Measurements from ENCODE around the gene SNX1. TPM values are rescaled to one million over a fixed set of nuclear protein-coding genes. Genes with fewer than 3 reads are reported as not detected.

Gene SNX1
- polyA plus RNA-seq, 1 donor (not counting 4 experiments of a cell fraction or from before 2014, with no cell fraction given), result 90.2 TPM

GRCh38 chr15:64161688-64162477 is 66.1 kb downstream of the SNX1 start:
- Histone ChIP-seq H3K36me3 (ENCODE audit: control insufficient read depth in 2 of 2, extremely low read depth in 1 of 2, insufficient read depth in 2 of 2, low read length in 2 of 2) (peaks cover 26 to 43% of the 10 kb centered on the region in 2 experiments), H3K4me1 (ENCODE audit: control insufficient read depth, extremely low read depth, insufficient read depth, low read length) (peaks cover 25% of the 10 kb centered on the region), H3K4me3 (ENCODE audit: control insufficient read depth in 2 of 3, extremely low read depth in 1 of 3, insufficient read depth in 2 of 3, low read depth in 1 of 3, low read length in 3 of 3) (peak overlapping the region; percentile 76 to 99 (median 99)), H3K4me2 (ENCODE audit: control insufficient read depth, extremely low read depth, insufficient read depth, low read depth, low read length) (peak overlapping the region; percentile 100), H2AFZ (ENCODE audit: control insufficient read depth, low read length) (no peak overlapping the region), H3K79me2 (ENCODE audit: control insufficient read depth, insufficient read depth, low read length) (peaks cover 42% of the 10 kb centered on the region), H3K9me1 (ENCODE audit: control insufficient read depth, extremely low read depth, insufficient read depth, low read length) (peaks cover 2% of the 10 kb centered on the region), H3K9me3 (ENCODE audit: control insufficient read depth, low read depth, low read length) (no peaks in the 10 kb centered on the region), H3K27me3 (ENCODE audit: control insufficient read depth, extremely low read depth, insufficient read depth, low read length) (no peaks in the 10 kb centered on the region), H4K20me1 (ENCODE audit: control insufficient read depth, extremely low read depth, insufficient read depth, low read length) (peaks cover 14% of the 10 kb centered on the region), H3K9ac (ENCODE audit: control insufficient read depth, extremely low read depth, insufficient read depth, low read length) (peak overlapping the region; percentile 95), H3K27ac (ENCODE audit: control insufficient read depth, insufficient read depth, low read length) (peak overlapping the region; percentile 92)
- TF ChIP-seq EZH2 (IDR thresholded peaks at IDR 0.05; ENCODE audit: low read length) (no peak), CTCF (optimal IDR thresholded peaks at IDR 0.05 in 1 of 3, IDR thresholded peaks at IDR 0.05 in 1 of 3, conservative IDR thresholded peaks at IDR 0.05 in 1 of 3; ENCODE audit: extremely low read depth in 1 of 3, insufficient read depth in 2 of 3, low read length in 3 of 3) (no peak)
- dilution Hi-C loops (cut with MboI; ENCODE audit: extremely low pct_ligation_motif_present, low sequenced_read_pairs), result no loop called here
- DNase-seq (ENCODE audit: low read depth, low spot score), result no peak
- FAIRE-seq, result no peak

GRCh38 chr15:64162478-64162868 is 66.7 kb downstream of the SNX1 start:
- Histone ChIP-seq H3K4me1 (ENCODE audit: control insufficient read depth, extremely low read depth, insufficient read depth, low read length) (peaks cover 25% of the 10 kb centered on the region), H3K4me3 (ENCODE audit: control insufficient read depth in 2 of 3, extremely low read depth in 1 of 3, insufficient read depth in 2 of 3, low read depth in 1 of 3, low read length in 3 of 3) (peak overlapping the region; percentile 76 to 99 (median 99)), H3K27me3 (ENCODE audit: control insufficient read depth, extremely low read depth, insufficient read depth, low read length) (no peaks in the 10 kb centered on the region), H3K9me1 (ENCODE audit: control insufficient read depth, extremely low read depth, insufficient read depth, low read length) (peaks cover 2% of the 10 kb centered on the region), H3K79me2 (ENCODE audit: control insufficient read depth, insufficient read depth, low read length) (peaks cover 42% of the 10 kb centered on the region), H3K36me3 (ENCODE audit: control insufficient read depth in 2 of 2, extremely low read depth in 1 of 2, insufficient read depth in 2 of 2, low read length in 2 of 2) (peaks cover 21 to 37% of the 10 kb centered on the region in 2 experiments), H3K9me3 (ENCODE audit: control insufficient read depth, low read depth, low read length) (no peaks in the 10 kb centered on the region), H3K27ac (ENCODE audit: control insufficient read depth, insufficient read depth, low read length) (peak overlapping the region; percentile 92), H2AFZ (ENCODE audit: control insufficient read depth, low read length) (peak overlapping the region; percentile 61), H4K20me1 (ENCODE audit: control insufficient read depth, extremely low read depth, insufficient read depth, low read length) (peaks cover 10% of the 10 kb centered on the region), H3K4me2 (ENCODE audit: control insufficient read depth, extremely low read depth, insufficient read depth, low read depth, low read length) (peak overlapping the region; percentile 100), H3K9ac (ENCODE audit: control insufficient read depth, extremely low read depth, insufficient read depth, low read length) (peak overlapping the region; percentile 95)
- DNase-seq (ENCODE audit: low read depth, low spot score) (no peak), FAIRE-seq (no peak)
- TF ChIP-seq EZH2 (IDR thresholded peaks at IDR 0.05; ENCODE audit: low read length), result no peak
- no peak for TF ChIP-seq CTCF (optimal IDR thresholded peaks at IDR 0.05 in 1 of 3, IDR thresholded peaks at IDR 0.05 in 1 of 3, conservative IDR thresholded peaks at IDR 0.05 in 1 of 3; ENCODE audit: extremely low read depth in 1 of 3, insufficient read depth in 2 of 3, low read length in 3 of 3)
- dilution Hi-C loops (cut with MboI; ENCODE audit: extremely low pct_ligation_motif_present, low sequenced_read_pairs), result no loop called here

All from keratinocyte (primary cell).